Measurements from ENCODE around the gene ALDH1L1.

Gene ALDH1L1

GRCh38 chr3:126146525-126147146, 33.8 kb downstream of the ALDH1L1 start:
- Histone ChIP-seq H2AFZ (ENCODE audit: low read depth, low read length, severe bottlenecking) (no peak overlapping the region), H3K27ac (ENCODE audit: low read depth, low read length) (no peak overlapping the region), H3K9me3 (ENCODE audit: insufficient read depth, low read length) (no peaks in the 10 kb centered on the region), H3K4me2 (ENCODE audit: low read depth, low read length, poor library complexity, severe bottlenecking) (no peak overlapping the region), H3K27me3 (ENCODE audit: low read length) (no peaks in the 10 kb centered on the region), H3K4me3 (ENCODE audit: insufficient read depth, low read length, poor library complexity, severe bottlenecking) (no peak overlapping the region), H3F3A (ENCODE audit: insufficient read depth) (no peaks in the 10 kb centered on the region), H3K79me2 (ENCODE audit: insufficient read depth, low read length) (no peaks in the 10 kb centered on the region), H3K9me2 (replicated peaks; ENCODE audit: insufficient read depth, low read length) (no peaks in the 10 kb centered on the region), H4K20me1 (ENCODE audit: low read depth, low read length) (no peaks in the 10 kb centered on the region), H3K36me3 (ENCODE audit: low read length) (no peaks in the 10 kb centered on the region), H3K9ac (ENCODE audit: low read length) (no peak overlapping the region)
- TF ChIP-seq EZH2phosphoT487 (conservative IDR thresholded peaks at IDR 0.05; ENCODE audit: low read length) = no peak
- TF ChIP-seq, protein P1, sequence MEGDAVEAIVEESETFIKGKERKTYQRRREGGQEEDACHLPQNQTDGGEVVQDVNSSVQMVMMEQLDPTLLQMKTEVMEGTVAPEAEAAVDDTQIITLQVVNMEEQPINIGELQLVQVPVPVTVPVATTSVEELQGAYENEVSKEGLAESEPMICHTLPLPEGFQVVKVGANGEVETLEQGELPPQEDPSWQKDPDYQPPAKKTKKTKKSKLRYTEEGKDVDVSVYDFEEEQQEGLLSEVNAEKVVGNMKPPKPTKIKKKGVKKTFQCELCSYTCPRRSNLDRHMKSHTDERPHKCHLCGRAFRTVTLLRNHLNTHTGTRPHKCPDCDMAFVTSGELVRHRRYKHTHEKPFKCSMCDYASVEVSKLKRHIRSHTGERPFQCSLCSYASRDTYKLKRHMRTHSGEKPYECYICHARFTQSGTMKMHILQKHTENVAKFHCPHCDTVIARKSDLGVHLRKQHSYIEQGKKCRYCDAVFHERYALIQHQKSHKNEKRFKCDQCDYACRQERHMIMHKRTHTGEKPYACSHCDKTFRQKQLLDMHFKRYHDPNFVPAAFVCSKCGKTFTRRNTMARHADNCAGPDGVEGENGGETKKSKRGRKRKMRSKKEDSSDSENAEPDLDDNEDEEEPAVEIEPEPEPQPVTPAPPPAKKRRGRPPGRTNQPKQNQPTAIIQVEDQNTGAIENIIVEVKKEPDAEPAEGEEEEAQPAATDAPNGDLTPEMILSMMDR (IDR thresholded peaks at IDR 0.05; ENCODE audit: insufficient read depth, low read length, poor library complexity, severe bottlenecking) = no peak

- TF ChIP-seq EZH2phosphoT487 (conservative IDR thresholded peaks at IDR 0.05; ENCODE audit: low read length) = no peak
- TF ChIP-seq, protein P1 (IDR thresholded peaks at IDR 0.05; ENCODE audit: insufficient read depth, low read length, poor library complexity, severe bottlenecking) = no peak
- no peak overlapping the region for H2AFZ ChIP-seq (ENCODE audit: low read depth, low read length, severe bottlenecking)
- H3F3A ChIP-seq (ENCODE audit: insufficient read depth) = no peaks in the 10 kb centered on the region
- H3K36me3 ChIP-seq (ENCODE audit: low read length) = no peaks in the 10 kb centered on the region
- no peaks in the 10 kb centered on the region for H3K27me3 ChIP-seq (ENCODE audit: low read length)
- H3K9me2 ChIP-seq (replicated peaks; ENCODE audit: insufficient read depth, low read length) = no peaks in the 10 kb centered on the region
- no peak overlapping the region for H3K27ac ChIP-seq (ENCODE audit: low read depth, low read length)
- H3K9ac ChIP-seq (ENCODE audit: low read length) = no peak overlapping the region
- no peaks in the 10 kb centered on the region for H3K79me2 ChIP-seq (ENCODE audit: insufficient read depth, low read length)
- H3K4me3 ChIP-seq (ENCODE audit: insufficient read depth, low read length, poor library complexity, severe bottlenecking) = no peak overlapping the region
- H4K20me1 ChIP-seq (ENCODE audit: low read depth, low read length) = no peaks in the 10 kb centered on the region
- H3K9me3 ChIP-seq (ENCODE audit: insufficient read depth, low read length) = no peaks in the 10 kb centered on the region
- no peak overlapping the region for H3K4me2 ChIP-seq (ENCODE audit: low read depth, low read length, poor library complexity, severe bottlenecking)
Observed at GRCh38 chr3:126146034-126146433, 34.4 kb downstream of the ALDH1L1 start.

GRCh38 chr3:126142652-126143051, 37.7 kb downstream of the ALDH1L1 start:
- no peaks in the 10 kb centered on the region for H3K9me2 ChIP-seq (replicated peaks; ENCODE audit: insufficient read depth, low read length)
- H3K4me2 ChIP-seq (ENCODE audit: low read depth, low read length, poor library complexity, severe bottlenecking) = no peak overlapping the region
- no peaks in the 10 kb centered on the region for H3F3A ChIP-seq (ENCODE audit: insufficient read depth)
- no peaks in the 10 kb centered on the region for H3K79me2 ChIP-seq (ENCODE audit: insufficient read depth, low read length)
- H3K36me3 ChIP-seq (ENCODE audit: low read length) = no peaks in the 10 kb centered on the region
- H3K9me3 ChIP-seq (ENCODE audit: insufficient read depth, low read length) = no peaks in the 10 kb centered on the region
- no peak overlapping the region for H3K4me3 ChIP-seq (ENCODE audit: insufficient read depth, low read length, poor library complexity, severe bottlenecking)
- H3K9ac ChIP-seq (ENCODE audit: low read length) = no peak overlapping the region
- H2AFZ ChIP-seq (ENCODE audit: low read depth, low read length, severe bottlenecking) = no peak overlapping the region
- no peaks in the 10 kb centered on the region for H4K20me1 ChIP-seq (ENCODE audit: low read depth, low read length)
- H3K27me3 ChIP-seq (ENCODE audit: low read length) = no peaks in the 10 kb centered on the region
- no peak overlapping the region for H3K27ac ChIP-seq (ENCODE audit: low read depth, low read length)
- TF ChIP-seq, protein P1 (IDR thresholded peaks at IDR 0.05; ENCODE audit: insufficient read depth, low read length, poor library complexity, severe bottlenecking) = no peak

Measured in SU-DHL-6 (cell line).